ENCODE results near the gene CHID1.

CHID1 gene

GRCh38 chr11:862081-862661 lies 48.4 kb downstream of the CHID1 start:
- no peak for DNase-seq

GRCh38 chr11:861105-861479 lies 49.5 kb downstream of the CHID1 start:
- DNase-seq: no peak

GRCh38 chr11:860234-861104 lies 50.1 kb downstream of the CHID1 start:
- no peak for DNase-seq

- no peak for DNase-seq
Observed at GRCh38 chr11:859394-860131, 51.0 kb downstream of the CHID1 start.

GRCh38 chr11:858762-859339 lies 51.8 kb downstream of the CHID1 start:
- DNase-seq: no peak

- DNase-seq: no peak
Observed at GRCh38 chr11:858053-858761, 52.4 kb downstream of the CHID1 start.

GRCh38 chr11:856397-856796 lies 54.2 kb downstream of the CHID1 start:
- DNase-seq: no peak

GRCh38 chr11:855796-856195 lies 54.8 kb downstream of the CHID1 start:
- no peak for DNase-seq

GRCh38 chr11:855330-855674 lies 55.3 kb downstream of the CHID1 start:
- DNase-seq: no peak

GRCh38 chr11:854601-855329 lies 55.8 kb downstream of the CHID1 start:
- no peak for DNase-seq

- no peak for DNase-seq
Observed at GRCh38 chr11:853682-854448, 56.7 kb downstream of the CHID1 start.

- DNase-seq: no peak
Observed at GRCh38 chr11:852762-853161, 57.8 kb downstream of the CHID1 start.

- peak in 1 of 2 experiments; percentile 30 for DNase-seq
Observed at GRCh38 chr11:850775-851763, 59.5 kb downstream of the CHID1 start.

- DNase-seq: peak; percentile 53 to 70
Observed at GRCh38 chr11:849951-850774, 60.4 kb downstream of the CHID1 start.

- DNase-seq: peak; percentile 63 to 78
Observed at GRCh38 chr11:849104-849824, 61.3 kb downstream of the CHID1 start.

GRCh38 chr11:848380-848931 lies 62.2 kb downstream of the CHID1 start:
- peak in 1 of 2 experiments; percentile 36 for DNase-seq

GRCh38 chr11:847876-848275 lies 62.7 kb downstream of the CHID1 start:
- DNase-seq: no peak

- DNase-seq: no peak
Observed at GRCh38 chr11:846496-847098, 64.0 kb downstream of the CHID1 start.
